ENCODE data around the gene TRMT61A. TPM values are rescaled to one million over a fixed set of nuclear protein-coding genes. Genes with fewer than 3 reads are reported as not detected.

Gene TRMT61A
- polyA plus RNA-seq, 3 donors: 4.9 to 9.3 (median 7.9) TPM

GRCh38 chr14:103541709-103542604 lies 13.0 kb downstream of the TRMT61A start:
- DNase-seq (ENCODE audit: extremely low read depth in 1 of 11, low read depth in 9 of 11, low spot score in 4 of 11): no peak

DNA sequence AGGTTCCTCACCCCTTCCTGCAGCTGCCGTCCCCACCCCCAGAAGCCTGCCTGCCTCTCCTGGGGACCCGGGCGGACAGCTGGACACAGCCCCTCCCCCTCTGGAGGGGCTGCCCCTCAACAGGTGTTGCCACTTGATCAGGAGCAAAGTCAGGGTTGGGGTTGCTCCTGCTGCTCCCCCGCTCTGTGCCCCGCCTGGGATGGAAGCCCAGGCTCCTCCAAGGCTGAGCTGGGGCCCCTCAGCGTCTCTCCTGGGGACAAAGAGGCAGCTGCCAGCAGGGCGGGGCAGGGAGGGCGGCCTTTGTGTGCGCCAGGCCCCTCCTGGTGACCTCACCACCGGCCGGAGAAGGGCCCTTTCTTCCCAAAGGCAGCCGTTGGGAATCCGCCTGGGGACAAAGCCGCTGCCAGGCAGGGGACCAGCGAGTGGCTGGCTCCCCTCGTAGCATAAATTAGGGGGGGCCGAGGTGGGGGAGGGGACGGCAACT lies 13.7 kb downstream of the TRMT61A start:
- no peak for DNase-seq (ENCODE audit: extremely low read depth in 1 of 11, low read depth in 9 of 11, low spot score in 4 of 11)

GRCh38 chr14:103543140-103543539 lies 14.1 kb downstream of the TRMT61A start:
- DNase-seq (ENCODE audit: extremely low read depth in 1 of 11, low read depth in 9 of 11, low spot score in 4 of 11): no peak

DNA sequence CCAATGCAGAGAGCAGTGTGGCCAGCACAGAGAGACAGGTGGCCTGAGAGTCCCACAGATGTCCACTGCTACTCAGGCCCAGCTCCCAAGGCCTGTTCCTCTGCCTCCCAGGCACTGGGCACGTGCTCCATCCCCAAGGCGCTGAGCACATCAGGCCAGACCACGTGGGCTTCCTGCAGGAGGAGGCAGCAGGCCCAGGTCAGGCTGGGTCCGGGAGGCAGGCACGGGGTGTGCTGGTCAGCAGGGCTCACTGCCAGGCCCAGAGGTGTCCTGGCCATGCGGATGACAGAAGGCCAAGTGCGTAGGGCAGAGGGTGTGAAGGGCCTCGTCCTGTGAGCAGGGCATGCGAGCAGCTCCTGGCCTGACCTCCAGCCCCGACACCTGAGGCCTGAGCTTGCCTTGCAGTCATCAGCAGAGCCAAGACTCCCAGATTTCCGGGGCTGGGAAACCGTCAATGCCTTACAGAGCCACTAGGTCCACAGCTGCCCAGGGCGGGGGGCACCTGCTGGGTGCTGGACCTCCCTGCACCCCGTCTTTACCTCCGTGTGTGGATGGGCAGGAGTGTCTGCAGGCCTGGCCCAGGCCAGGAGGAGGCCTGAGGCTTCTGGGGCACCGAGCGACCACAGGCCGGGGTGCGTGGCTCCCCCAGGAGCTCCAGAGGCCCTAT lies 14.9 kb downstream of the TRMT61A start:
- DNase-seq (ENCODE audit: extremely low read depth in 1 of 11, low read depth in 9 of 11, low spot score in 4 of 11): no peak

- DNase-seq (ENCODE audit: extremely low read depth in 1 of 11, low read depth in 9 of 11, low spot score in 4 of 11): no peak
Measured at GRCh38 chr14:103544388-103545218, 15.6 kb downstream of the TRMT61A start.

- DNase-seq (ENCODE audit: extremely low read depth in 1 of 11, low read depth in 9 of 11, low spot score in 4 of 11): no peak
Measured at GRCh38 chr14:103545219-103545914, 16.4 kb downstream of the TRMT61A start.

- DNase-seq (ENCODE audit: extremely low read depth in 1 of 11, low read depth in 9 of 11, low spot score in 4 of 11): no peak
Measured at GRCh38 chr14:103545915-103546651, 17.1 kb downstream of the TRMT61A start.

GRCh38 chr14:103546652-103547454 lies 17.9 kb downstream of the TRMT61A start:
- peak in 1 of 11 donors; percentile 47 for DNase-seq (ENCODE audit: extremely low read depth in 1 of 11, low read depth in 9 of 11, low spot score in 4 of 11)

DNA sequence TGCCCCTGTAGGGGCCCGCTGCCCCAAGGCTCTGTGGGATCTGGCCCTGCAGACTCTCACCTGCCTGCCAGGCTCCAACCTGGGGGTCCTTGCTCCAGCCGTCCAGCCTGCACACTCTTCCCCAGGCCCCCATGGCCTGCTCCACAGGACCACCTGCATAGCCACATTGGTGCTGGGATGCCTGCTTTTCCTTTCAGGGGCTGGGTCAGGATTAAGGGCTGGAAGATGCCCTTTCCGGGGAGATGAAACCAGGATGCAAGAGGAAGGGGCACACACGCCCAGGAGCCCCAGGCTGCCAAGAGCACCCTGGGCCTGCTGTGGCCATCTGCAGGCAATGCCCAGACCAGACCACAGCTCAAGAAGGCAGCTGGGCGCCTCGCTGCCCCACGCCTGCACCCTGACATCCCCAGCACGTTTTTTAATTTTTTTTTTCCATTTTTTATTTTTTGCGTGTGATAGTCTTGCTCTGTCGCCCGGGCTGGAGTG lies 18.5 kb downstream of the TRMT61A start:
- DNase-seq (ENCODE audit: extremely low read depth in 1 of 11, low read depth in 9 of 11, low spot score in 4 of 11): no peak

DNA sequence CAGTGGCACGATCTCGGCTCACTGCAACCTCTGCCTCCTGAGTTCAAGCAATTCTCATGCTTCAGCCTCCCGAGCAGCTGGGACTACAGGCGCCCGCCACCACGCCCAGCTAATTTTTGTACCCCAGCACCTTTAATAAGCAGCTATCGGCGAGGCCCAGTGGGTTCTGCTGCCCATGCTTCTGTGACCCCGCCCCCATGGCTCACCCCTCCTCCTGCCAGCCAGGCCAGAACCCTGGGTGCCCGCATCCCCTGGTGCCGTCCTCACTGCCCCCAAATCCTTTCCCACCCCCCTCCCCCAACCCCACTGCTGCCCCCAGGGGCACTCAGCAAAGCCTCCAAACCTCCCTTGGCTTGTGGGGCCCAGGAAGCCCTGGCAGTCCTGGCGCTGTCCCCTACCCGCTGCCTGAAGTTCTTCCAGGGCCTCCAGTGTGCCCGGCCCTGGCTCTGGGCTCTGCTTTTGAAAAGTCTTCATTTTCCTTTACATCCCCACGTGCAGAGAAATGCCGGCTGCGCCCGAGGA lies 19.0 kb downstream of the TRMT61A start:
- DNase-seq (ENCODE audit: extremely low read depth in 1 of 11, low read depth in 9 of 11, low spot score in 4 of 11): no peak

- no peak for DNase-seq (ENCODE audit: extremely low read depth in 1 of 11, low read depth in 9 of 11, low spot score in 4 of 11)
Measured at GRCh38 chr14:103548463-103549351, 19.7 kb downstream of the TRMT61A start.

GRCh38 chr14:103549361-103550311 lies 20.6 kb downstream of the TRMT61A start:
- DNase-seq (ENCODE audit: extremely low read depth in 1 of 11, low read depth in 9 of 11, low spot score in 4 of 11): no peak

GRCh38 chr14:103550451-103551337 lies 21.7 kb downstream of the TRMT61A start:
- peak in 4 of 11 donors; percentile 57 to 74 (median 70) for DNase-seq (ENCODE audit: extremely low read depth in 1 of 11, low read depth in 9 of 11, low spot score in 4 of 11)

- DNase-seq (ENCODE audit: extremely low read depth in 1 of 11, low read depth in 9 of 11, low spot score in 4 of 11): no peak
Measured at GRCh38 chr14:103551338-103551762, 22.4 kb downstream of the TRMT61A start.
